NCI-H2227 treated with DMSO at 0.1 percent for 48 hours (cell line): ENCODE measurements around the gene METTL27.
"Not testable (repeated sequence)": the region's sequence is repeated elsewhere in the genome, so short reads cannot be mapped to it uniquely, and the experiment has no call there.

ENCODE experiments used
- DNase-seq: peaks from one replicate; lab custom pipeline; 2025; lab: John Stamatoyannopoulos, UW

Gene METTL27

GRCh38 chr7:73869011-73869798, 26.9 kb upstream of the METTL27 start:
- DNase-seq: no peak

- DNase-seq: no peak
Observed at GRCh38 chr7:73866446-73866767, 24.1 kb upstream of the METTL27 start.

GRCh38 chr7:73865738-73866445, 23.6 kb upstream of the METTL27 start:
- DNase-seq: no peak

GRCh38 chr7:73864981-73865711, 22.8 kb upstream of the METTL27 start:
- no peak for DNase-seq

- no peak for DNase-seq
Observed at GRCh38 chr7:73861305-73861704, 19.0 kb upstream of the METTL27 start.

- DNase-seq: no peak
Observed at GRCh38 chr7:73860859-73861258, 18.5 kb upstream of the METTL27 start, which contains the start of gene TMEM270. TMEM270 (plus strand) TSS chr7:73861159; CDS start chr7:73861195, 36 bp downstream.

GRCh38 chr7:73858807-73859206, 16.5 kb upstream of the METTL27 start:
- no peak for DNase-seq

- no peak for DNase-seq
Observed at GRCh38 chr7:73856941-73857340, 14.6 kb upstream of the METTL27 start.

GRCh38 chr7:73852500-73852899, 10.2 kb upstream of the METTL27 start:
- DNase-seq: no peak

GRCh38 chr7:73851410-73852338, 9.4 kb upstream of the METTL27 start:
- DNase-seq: no peak

- DNase-seq: no peak
Observed at GRCh38 chr7:73850781-73851207, 8.5 kb upstream of the METTL27 start.

- DNase-seq: no peak
Observed at GRCh38 chr7:73847941-73848723, 5.8 kb upstream of the METTL27 start.

GRCh38 chr7:73845701-73846195, 3.4 kb upstream of the METTL27 start:
- not testable (repeated sequence) for DNase-seq

- no peak for DNase-seq
Observed at GRCh38 chr7:73844848-73845460, 2.6 kb upstream of the METTL27 start.

GRCh38 chr7:73844131-73844547, 1.8 kb upstream of the METTL27 start:
- no peak for DNase-seq

- no peak for DNase-seq
Observed at GRCh38 chr7:73841689-73842066, 638 bp downstream of the METTL27 start.

GRCh38 chr7:73840715-73841379, 1.5 kb downstream of the METTL27 start:
- no peak for DNase-seq

- no peak for DNase-seq
Observed at GRCh38 chr7:73839743-73840714, 2.3 kb downstream of the METTL27 start.
